HG03378 (cell line): Measurements from ENCODE around the gene CADPS.

Experiments
- ATAC-seq: cut with Tn5 transposase; IDR thresholded peaks from one replicate; pipeline ENCODE4 v1.9.1; 2021; ENCODE audit warnings: mild to moderate bottlenecking, moderate library complexity; ENCODE audit not compliant: unreplicated experiment

The CADPS gene

GRCh38 chr3:62566022-62566557 is 309.1 kb downstream of the CADPS start:
- no peak for ATAC-seq

- ATAC-seq, result no peak
Measured at GRCh38 chr3:62562596-62562995, 312.6 kb downstream of the CADPS start.

GRCh38 chr3:62562017-62562416 is 313.2 kb downstream of the CADPS start:
- ATAC-seq, result no peak

GRCh38 chr3:62559831-62560445 is 315.3 kb downstream of the CADPS start:
- no peak for ATAC-seq

GRCh38 chr3:62558549-62559112 is 316.6 kb downstream of the CADPS start:
- ATAC-seq, result no peak

GRCh38 chr3:62557983-62558382 is 317.2 kb downstream of the CADPS start:
- no peak for ATAC-seq

GRCh38 chr3:62557450-62557849 is 317.8 kb downstream of the CADPS start:
- no peak for ATAC-seq

- ATAC-seq, result no peak
Measured at GRCh38 chr3:62556121-62556815, 318.9 kb downstream of the CADPS start.

GRCh38 chr3:62554264-62554799 is 320.9 kb downstream of the CADPS start:
- ATAC-seq, result no peak

- no peak for ATAC-seq
Measured at GRCh38 chr3:62553811-62554210, 321.4 kb downstream of the CADPS start.

GRCh38 chr3:62551556-62551955 is 323.7 kb downstream of the CADPS start:
- ATAC-seq, result no peak

- no peak for ATAC-seq
Measured at GRCh38 chr3:62550439-62550838, 324.8 kb downstream of the CADPS start.

GRCh38 chr3:62548528-62549205 is 326.5 kb downstream of the CADPS start:
- ATAC-seq, result no peak

GRCh38 chr3:62546266-62546665 is 328.9 kb downstream of the CADPS start:
- ATAC-seq, result no peak

- ATAC-seq, result no peak
Measured at GRCh38 chr3:62542185-62542584, 333.0 kb downstream of the CADPS start.

GRCh38 chr3:62539762-62540161 is 335.5 kb downstream of the CADPS start:
- no peak for ATAC-seq

GRCh38 chr3:62538691-62539356 is 336.4 kb downstream of the CADPS start:
- no peak for ATAC-seq

GRCh38 chr3:62534326-62534725 is 340.9 kb downstream of the CADPS start:
- ATAC-seq, result no peak

GRCh38 chr3:62532796-62533195 is 342.4 kb downstream of the CADPS start:
- no peak for ATAC-seq

- ATAC-seq, result no peak
Measured at GRCh38 chr3:62531981-62532380, 343.2 kb downstream of the CADPS start.

GRCh38 chr3:62531493-62531892 is 343.7 kb downstream of the CADPS start:
- no peak for ATAC-seq
